AG09309 (cell line): Measurements from ENCODE around the gene PTGDS.
A peak's percentile ranks its signal among the peaks of the same experiment; 100 is the strongest.

Experiments used
- DNase-seq: peaks from one replicate; pipeline ENCODE4 v3.0.0-alpha.2; 2010; ENCODE audit warnings: low read depth
- H3K4me3 ChIP-seq: 2 replicates; pipeline ENCODE4 v1.5.1; 2011; ENCODE audit warnings: mild to moderate bottlenecking, low read depth, low read length, moderate library complexity; ENCODE audit not compliant: control insufficient read depth
- CTCF ChIP-seq: IDR thresholded peaks from 2 replicates; pipeline ENCODE4 v1.5.1; 2011; ENCODE audit warnings: mild to moderate bottlenecking, low read depth, low read length, inconsistent platforms; ENCODE audit not compliant: insufficient read depth, control insufficient read depth; ENCODE audit errors: missing control alignments

The PTGDS gene

GRCh38 chr9:136942112-136942880 is 35.0 kb upstream of the PTGDS start:
- TF ChIP-seq CTCF: no peak
- no peak overlapping the region for H3K4me3 ChIP-seq
- no peak for DNase-seq

- peak overlapping the region; percentile 97 for H3K4me3 ChIP-seq
- no peak for DNase-seq
- TF ChIP-seq CTCF: no peak
Measured at GRCh38 chr9:136942881-136943230, 34.4 kb upstream of the PTGDS start.

GRCh38 chr9:136943291-136944211 is 33.8 kb upstream of the PTGDS start:
- DNase-seq: no peak
- TF ChIP-seq CTCF: no peak
- H3K4me3 ChIP-seq: peak overlapping the region; percentile 97

- no peak for TF ChIP-seq CTCF
- peak overlapping the region; percentile 97 for H3K4me3 ChIP-seq
- DNase-seq: peak; percentile 2
Measured at GRCh38 chr9:136944212-136944518, 33.1 kb upstream of the PTGDS start.

- peak; percentile 56 for DNase-seq
- TF ChIP-seq CTCF: peak; percentile 81
- peak within 1 kb of the TSS; percentile 97 for H3K4me3 ChIP-seq
Measured at GRCh38 chr9:136944519-136945332, 32.6 kb upstream of the PTGDS start, which contains the start of the genes C8G and FBXW5. C8G (plus strand) TSS chr9:136945243; CDS start chr9:136945321, 78 bp downstream. FBXW5 (minus strand) TSS chr9:136944738; CDS start chr9:136944083, 655 bp downstream.

- TF ChIP-seq CTCF: no peak
- no peak overlapping the region for H3K4me3 ChIP-seq
- DNase-seq: no peak
Measured at GRCh38 chr9:136945333-136946227, 31.7 kb upstream of the PTGDS start.
